NCI-H187 treated with DMSO at 0.1 percent for 48 hours (cell line): ENCODE results near the gene METAP1.
"Not testable (repeated sequence)": the region's sequence is repeated elsewhere in the genome, so short reads cannot be mapped to it uniquely, and the experiment has no call there.

ENCODE experiments used
- DNase-seq: peaks from one replicate; lab custom pipeline; 2025; lab: John Stamatoyannopoulos, UW

Gene METAP1

GRCh38 chr4:99099814-99100213 lies 104.3 kb downstream of the METAP1 start:
- DNase-seq, result not testable (repeated sequence)

- no peak for DNase-seq
Measured at GRCh38 chr4:99100876-99101275, 105.4 kb downstream of the METAP1 start.

- no peak for DNase-seq
Measured at GRCh38 chr4:99102634-99103033, 107.1 kb downstream of the METAP1 start.

- no peak for DNase-seq
Measured at GRCh38 chr4:99103166-99103565, 107.6 kb downstream of the METAP1 start.

GRCh38 chr4:99104153-99104552 lies 108.6 kb downstream of the METAP1 start:
- no peak for DNase-seq

GRCh38 chr4:99109286-99109685 lies 113.8 kb downstream of the METAP1 start:
- DNase-seq, result not testable (repeated sequence)
